GM18517 (cell line): ENCODE data around the gene TMEM134.

Experiments used
- ATAC-seq: cut with Tn5 transposase; IDR thresholded peaks from one replicate; pipeline ENCODE4 v1.9.1; 2021; ENCODE audit warnings: mild to moderate bottlenecking, moderate library complexity; ENCODE audit not compliant: unreplicated experiment

Gene TMEM134

DNA sequence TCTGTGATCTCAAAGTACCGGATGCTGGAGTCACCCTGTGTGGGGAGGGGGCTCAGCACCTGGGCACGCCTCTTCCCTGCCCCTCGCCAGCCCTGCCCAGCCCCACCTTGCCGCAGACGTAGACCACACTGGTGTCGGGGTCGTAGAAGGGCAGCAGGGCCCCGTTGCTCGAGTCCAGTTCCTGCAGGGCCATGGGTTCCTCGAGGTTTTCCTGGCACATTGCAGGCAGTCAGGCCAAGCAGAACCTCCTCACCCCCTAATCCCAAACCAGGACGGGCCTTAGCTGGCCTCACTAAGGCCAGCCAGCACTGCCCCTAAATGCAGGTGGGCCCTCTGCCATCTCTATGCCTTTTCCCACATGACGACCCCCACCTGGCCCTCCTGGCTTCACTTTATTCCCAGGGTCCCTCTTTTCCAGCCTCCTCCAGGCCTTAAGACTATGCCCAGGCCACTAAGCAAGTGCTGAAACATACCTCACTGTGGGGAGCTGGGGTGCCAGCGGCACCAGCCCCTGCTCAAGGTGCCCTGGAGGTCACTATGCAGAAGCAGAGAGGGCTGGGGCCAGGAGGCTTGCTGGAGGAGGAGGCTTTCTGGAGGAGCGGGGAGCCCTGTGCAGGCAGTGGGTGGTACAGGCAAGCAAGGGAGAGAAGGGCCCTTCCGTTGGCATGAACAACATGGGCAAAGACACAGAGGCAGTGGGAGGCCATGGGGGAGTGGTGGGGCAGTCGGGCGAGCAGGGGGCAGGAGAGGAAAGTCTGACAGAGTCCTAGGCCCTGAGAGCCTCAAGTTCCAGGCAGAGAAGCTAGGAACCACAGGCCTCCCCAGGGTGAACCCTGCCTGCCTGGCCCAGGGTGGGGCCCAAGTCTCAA lies 28.6 kb downstream of the TMEM134 start:
- no peak for ATAC-seq

DNA sequence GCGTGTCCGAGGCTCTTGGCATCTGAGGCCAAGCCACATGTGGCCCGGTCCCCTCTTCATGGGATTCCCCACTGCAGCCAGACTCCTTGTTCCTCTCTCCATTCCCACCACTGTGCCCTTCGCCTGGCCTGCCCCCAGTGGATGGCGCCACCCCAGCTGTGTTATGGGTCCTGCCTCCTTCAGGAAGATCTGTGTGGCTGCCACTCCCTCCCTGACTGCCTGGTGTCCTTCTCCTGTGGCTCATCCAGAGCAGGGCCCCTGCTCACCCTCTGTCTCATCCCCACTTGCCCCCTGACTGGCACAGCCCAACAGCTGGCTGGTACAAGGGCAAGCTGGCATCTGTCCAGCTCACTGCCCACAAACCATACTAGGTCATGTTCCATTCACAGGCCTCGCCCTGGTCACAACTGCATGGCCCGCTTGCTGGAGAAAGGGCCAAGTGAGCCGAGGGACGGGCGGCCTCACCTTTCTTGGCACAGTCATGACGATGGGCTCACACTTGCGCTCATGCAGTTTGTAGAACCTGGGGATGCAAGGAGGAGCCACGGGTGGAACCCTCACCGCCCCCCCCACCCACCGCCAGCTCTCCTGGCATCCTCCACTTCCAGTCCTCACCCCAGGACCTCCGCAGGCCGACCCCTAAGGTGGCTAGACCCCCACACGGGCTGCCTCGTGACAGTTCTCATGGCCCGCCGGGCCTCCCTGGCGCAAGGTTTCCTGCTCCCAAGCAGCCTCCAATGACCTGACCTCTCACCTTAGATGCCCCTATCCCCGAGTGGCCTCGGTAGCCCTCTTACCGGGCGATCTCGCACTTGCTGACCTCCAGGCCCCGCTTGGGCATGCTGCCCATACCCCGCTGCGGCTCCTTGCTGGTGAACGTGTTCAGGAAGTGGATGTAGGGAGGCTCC lies 29.5 kb downstream of the TMEM134 start:
- ATAC-seq: no peak

DNA sequence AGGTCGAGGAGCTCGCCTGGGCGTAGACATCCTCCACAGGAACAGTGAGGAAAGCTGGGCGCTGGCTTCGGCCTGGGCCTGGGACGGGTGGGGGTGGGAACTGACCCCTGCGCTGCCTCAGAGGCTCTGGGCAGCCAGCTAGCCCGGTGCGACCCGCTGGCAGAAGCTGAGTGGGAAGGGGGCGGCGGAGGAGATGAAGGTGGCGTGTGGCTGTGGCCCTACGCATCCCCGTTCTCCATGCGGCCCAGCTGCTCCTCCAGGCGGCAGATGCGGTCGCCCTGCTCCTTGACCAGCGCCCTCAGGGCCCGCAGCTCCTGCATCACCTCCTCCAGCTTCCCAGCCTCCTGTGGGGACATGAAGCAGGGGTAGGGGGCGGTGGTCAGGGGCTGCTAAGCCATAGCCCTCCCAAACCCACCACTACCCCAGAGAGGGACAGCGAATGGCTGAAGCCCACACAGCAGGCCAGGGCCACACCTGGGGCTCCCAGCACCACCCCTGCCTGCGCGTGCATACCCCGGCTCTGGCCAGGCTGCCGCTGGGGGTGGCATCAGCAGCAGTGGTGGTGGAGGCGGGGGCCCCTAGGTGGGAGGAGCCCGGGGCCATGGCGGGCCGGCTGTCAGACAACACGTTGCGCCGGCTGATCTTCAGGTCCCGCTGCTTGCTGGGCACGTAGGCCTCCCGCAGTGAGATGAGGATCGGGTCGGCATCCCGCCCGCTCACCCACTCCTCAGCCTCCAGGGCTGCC lies 30.7 kb downstream of the TMEM134 start:
- ATAC-seq: no peak

DNA sequence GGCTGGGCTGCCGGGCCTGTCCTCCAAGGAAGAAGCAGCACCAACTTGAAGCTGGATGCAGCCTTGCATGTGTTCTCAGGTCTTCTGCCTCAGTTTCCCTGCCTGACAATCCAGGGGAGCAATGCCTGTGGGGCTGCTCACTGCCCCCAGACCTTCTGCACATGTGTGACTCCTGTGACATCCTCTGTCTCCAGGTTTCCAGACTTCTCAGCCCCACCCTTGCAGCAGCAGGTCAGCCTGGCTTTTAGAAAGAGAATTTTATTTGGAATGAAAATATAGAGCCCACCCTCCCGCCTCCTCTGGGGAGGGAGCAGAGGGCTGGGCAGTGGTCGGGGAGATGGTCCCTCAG lies 31.3 kb downstream of the TMEM134 start:
- no peak for ATAC-seq

DNA sequence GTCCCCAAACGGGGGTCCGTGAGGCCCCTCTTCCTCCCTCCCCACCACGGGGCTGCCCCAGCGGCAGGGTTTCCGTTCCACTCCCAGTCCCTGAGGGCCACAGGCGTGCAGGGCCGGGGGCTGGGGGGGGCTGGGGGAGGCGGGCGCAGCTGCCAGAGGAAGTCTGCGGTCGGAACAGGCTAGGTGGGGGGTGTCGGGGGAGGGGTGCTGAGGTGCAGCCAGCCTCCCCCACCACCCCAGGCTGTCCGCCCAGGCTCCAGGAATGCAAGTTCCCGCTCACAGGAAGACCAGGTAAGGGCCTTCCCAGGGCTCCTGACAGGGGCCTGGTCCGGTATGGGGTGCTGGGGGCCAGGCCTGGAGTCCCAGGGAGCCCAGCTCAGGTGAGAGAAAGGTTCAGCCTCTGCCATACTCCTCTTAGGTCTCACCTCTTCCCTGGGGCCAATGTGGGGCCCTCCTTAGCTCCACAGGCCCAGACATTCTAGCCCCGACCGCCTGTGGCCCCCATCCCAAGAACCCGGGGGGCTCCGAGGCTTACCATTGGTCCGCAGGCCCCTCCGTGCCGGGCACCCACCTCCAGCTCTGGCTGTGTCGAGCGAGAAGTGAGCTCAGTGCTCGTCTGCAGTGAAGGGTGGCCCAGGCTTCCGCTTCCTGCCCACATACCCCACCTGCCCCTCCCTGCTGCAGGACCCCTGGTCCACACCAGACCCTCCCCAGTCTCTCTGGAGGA lies 31.8 kb downstream of the TMEM134 start, which contains the start of gene PTPRCAP:
Gene PTPRCAP, minus strand, starts transcription at position 601 of the 727 bp plus-strand sequence. Its CDS starts 63 bp downstream, at position 538.
- ATAC-seq: no peak

DNA sequence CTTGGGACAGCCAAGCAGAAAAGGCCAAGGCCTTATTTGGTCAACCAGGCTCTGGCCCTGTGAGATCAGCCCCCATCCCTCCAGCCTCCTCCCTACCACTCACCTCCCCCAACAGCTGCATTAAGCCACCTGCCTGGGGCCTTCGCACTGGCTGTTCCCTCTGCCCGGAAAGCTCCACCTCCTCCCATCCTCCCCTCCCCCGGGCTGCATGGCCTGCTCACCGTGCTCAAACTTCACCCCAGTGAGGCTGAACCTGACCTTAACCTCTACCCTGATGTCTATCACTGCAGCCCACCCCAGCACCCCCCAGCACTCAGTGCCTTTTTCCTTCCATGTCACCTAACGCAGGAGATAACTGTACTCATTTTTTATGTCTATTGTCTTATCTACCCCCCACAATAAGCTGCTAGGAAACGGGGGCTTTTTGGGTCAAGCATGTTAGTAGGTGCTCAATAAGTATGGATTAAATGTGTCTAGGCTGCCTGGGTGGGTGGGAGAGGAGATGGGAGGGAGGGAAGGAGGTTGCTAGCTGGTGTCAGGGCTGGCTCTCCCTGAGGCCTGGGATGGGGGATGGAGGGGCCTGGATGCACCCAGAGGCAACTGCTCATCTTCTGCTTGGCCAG lies 32.5 kb downstream of the TMEM134 start:
- peak; percentile 51 for ATAC-seq

DNA sequence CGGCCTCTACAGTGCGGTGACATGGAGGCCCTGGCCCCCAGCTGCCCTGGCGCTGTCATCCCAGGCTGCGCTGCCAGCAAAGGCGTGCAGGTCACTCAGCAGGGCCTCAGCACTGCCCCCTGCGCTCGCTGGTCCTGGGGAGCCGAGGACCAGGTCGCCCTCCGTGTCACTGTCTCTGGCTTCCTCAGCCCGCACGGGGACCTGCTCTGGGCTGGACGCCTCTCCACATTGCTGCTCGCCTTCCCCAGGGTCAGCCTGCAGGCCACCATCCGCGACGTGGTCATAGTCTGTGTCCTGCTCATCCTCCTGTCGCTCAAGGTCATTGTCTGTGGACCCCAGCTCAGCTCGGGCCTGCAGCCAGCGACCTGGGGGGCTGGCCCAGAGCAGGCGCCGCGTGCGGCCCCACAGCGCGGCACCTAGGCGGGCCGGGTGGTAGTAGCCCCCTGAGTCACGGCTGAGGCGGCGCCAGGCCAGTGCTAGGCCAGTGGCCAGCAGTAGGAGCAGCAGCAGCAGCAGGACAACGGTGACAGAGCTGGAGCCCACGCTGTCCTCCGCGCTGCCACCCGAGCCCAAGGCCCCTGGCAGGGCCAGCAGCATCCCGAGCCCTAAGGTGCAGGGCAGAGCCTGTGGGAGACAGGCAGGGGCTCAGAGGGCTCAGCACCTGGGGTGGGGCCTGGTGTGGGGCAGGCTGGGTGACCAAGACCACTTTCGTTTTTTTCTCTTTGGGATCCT lies 33.2 kb downstream of the TMEM134 start:
- no peak for ATAC-seq

DNA sequence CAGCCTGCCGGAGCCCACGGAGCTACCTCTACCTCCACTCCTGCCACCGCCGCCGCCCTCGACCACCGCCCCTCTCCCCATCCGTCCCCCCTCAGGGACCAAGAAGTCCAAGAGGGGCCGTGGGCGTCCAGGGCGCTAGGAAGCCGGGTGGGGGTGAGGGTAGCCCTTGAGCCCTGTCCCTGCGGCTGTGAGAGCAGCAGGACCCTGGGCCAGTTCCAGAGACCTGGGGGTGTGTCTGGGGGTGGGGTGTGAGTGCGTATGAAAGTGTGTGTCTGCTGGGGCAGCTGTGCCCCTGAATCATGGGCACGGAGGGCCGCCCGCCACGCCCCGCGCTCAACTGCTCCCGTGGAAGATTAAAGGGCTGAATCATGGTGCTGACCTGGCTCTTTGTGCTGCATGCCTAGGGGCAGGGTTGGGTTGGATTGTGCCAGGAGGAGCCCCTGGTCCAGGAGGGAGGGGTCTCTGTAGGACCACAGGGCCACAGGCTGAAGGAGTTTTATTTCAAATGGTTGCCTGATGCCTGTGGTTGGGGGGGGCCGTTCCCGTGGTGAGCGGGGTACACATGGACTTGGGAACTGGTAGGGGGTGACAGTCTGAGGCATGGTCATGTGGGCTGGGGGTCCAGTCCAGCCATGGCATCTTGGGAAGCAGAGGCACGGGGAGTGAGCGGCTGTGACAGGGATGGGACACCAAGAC lies 33.9 kb downstream of the TMEM134 start:
- no peak for ATAC-seq

DNA sequence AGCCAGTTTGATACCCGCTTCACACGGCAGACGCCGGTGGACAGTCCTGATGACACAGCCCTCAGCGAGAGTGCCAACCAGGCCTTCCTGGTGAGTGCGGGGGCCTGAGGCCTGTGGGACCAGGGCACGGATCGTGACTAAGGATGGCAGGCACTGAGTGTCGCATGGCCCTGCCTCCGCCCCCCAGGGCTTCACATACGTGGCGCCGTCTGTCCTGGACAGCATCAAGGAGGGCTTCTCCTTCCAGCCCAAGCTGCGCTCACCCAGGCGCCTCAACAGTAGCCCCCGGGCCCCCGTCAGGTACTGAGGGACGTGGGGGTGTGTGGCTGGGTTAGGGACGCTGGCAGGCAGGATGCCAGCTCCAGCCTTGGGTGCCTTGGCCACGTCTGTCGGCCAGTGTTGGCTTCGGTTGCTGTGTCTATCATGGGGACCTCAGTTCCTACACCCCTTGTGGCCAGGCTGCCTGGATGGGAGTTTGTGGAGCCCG lies 34.6 kb downstream of the TMEM134 start:
- ATAC-seq: no peak

DNA sequence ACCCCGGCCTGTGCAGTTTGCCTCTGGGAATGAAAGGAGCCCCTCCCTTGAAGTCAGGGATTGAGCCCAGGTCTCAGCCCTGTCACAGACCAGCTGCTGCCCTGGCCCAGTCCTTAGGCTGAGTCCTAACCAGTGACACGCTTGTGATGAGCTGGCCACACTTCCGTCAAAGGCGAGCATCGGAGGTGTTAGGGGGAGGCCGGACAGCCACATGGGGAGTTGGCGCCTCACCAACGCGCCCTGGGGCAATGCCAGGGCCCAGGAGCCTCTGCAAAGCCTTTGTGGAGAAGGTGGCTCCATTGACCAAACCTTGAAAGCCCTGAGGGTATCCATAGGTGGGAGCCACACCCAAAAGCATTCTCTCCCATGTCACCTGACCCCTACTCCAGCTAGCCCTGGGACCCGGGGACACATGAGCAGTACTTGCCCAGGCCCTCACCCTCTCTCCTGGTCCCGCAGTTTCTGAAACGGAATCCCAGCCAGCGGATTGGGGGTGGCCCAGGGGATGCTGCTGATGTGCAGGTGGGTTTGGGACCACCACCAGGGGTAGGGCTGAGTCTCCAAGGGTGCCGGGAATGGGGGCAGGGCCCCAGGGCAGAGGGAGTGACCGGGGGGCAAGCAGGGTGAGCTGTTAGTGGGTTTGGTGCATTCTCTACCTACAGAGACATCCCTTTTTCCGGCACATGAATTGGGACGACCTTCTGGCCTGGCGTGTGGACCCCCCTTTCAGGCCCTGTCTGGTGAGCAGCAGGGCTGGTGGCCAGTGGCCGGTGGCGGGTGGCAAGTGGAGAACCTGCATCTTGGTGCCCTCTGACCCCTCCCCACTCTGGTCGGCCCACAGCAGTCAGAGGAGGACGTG lies 35.3 kb downstream of the TMEM134 start:
- no peak for ATAC-seq

DNA sequence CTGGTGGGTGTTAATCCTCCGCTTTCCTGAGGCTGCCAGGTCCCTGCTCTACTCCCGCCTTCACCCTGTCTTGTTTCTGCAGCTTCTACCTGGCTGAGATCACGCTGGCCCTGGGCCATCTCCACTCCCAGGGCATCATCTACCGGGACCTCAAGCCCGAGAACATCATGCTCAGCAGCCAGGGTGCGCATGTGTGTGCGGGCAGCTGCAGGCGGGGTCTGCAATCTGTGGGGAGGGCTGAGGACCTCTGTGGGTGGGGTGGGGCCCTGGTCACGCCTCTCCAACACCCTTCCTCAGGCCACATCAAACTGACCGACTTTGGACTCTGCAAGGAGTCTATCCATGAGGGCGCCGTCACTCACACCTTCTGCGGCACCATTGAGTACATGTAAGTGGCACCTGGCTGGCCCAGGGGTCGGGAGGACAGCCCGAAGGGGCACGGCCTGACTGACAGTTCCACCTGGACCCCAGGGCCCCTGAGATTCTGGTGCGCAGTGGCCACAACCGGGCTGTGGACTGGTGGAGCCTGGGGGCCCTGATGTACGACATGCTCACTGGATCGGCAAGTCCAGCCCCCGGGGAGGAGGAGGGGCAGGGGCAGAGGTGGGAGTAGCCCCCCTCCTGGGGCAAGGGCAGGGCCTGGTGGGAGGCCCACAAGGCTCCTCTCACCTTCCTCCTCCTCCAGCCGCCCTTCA lies 36.2 kb downstream of the TMEM134 start:
- no peak for ATAC-seq

DNA sequence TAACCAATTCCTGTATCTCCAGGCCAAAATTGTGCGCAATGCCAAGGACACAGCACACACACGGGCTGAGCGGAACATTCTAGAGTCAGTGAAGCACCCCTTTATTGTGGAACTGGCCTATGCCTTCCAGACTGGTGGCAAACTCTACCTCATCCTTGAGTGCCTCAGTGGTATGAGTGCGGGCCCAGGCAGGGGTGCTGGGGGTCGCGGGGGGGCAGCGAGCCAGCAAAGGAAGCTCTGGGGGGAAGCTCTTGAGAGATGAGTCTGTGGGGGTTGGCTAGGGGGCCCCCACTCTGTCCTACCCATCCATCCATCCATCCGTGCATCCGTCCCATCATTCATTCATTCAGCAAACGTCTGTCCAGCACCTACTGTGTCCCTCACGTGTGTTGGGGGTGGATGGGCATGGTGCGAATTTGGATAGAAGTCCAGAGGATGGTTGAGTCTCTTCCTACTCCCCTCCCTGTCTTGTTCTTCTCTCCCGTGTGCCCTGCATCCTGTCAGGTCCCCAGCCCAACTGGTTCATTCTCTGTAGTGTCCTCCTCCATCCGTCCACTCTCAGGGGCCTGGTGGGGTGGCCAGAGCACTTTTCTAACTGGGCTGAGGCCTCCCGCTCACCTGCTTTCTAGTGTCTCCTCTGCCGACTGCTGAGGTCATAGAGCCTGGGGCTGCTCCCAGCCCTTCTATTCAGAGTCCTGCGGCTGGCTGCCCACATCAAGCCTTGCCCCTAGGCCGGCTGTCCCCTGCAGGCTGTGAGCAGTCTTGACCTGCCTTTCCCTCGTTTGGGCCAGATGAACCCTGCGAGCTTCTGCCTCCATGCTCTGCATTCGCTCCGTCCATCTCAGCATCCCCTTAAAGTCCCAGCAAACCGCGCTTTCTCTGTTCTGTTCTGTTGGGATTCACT lies 37.5 kb downstream of the TMEM134 start:
- no peak for ATAC-seq

DNA sequence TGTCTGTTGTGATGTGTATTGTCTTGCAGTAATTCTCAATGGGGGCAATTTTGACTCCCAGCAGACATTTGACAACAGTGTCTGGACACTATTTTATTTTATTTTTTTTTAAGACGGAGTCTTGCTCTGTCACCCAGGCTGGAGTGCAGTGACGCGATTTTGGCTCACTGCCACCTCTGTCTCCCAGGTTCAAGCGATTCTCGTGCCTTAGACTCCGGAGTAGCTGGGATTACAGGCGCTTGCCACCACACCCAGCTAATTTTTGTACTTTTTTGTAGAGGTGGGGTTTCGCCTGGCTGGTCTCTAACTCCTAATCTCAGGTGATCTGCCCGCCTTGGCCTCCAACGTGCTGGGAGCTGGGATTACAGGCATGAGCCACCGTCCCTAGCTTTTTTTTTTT lies 39.3 kb downstream of the TMEM134 start:
- ATAC-seq: no peak

DNA sequence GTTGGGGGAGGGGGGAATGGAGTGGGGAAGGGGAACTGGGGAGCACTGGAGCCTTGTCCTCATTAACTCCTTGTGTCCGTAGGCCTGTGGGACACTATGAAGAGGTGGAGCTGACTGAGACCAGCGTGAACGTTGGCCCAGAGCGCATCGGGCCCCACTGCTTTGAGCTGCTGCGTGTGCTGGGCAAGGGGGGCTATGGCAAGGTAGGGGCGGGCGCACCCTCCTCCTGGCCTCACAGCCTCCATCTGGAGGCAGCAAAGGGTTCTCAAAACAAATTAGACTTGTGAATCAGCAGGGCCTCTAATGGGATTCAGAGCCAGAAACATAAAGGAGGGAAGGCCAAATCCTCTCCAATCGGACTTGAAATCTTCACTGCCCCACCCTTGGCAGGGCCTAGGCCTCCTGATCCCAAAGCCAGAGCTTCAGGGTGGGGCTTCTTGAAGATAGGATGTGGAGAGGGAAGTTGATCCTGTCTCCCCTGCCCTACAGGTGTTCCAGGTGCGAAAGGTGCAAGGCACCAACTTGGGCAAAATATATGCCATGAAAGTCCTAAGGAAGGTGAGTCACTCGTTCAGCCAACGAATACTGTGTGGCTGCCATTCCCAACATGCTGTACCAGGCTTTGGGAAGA lies 39.9 kb downstream of the TMEM134 start:
- no peak for ATAC-seq
